Natural killer cell (primary cell): ENCODE data around the gene THEM5. TPM values are rescaled to one million over a fixed set of nuclear protein-coding genes. Genes with fewer than 3 reads are reported as not detected.
"Not testable (repeated sequence)": the region's sequence is repeated elsewhere in the genome, so short reads cannot be mapped to it uniquely, and the experiment has no call there.

Source experiments
- ATAC-seq, 3 donors: fragments of 150-1000 bp in 2 of 3; fragments of 200-7000 bp in 1 of 3; cut with Tn5 transposase; 1 replicate in 1 of 3; 2 replicates in 2 of 3; pipeline ENCODE4 v1.10.0; 2021; ENCODE audit warnings: mild to moderate bottlenecking in 2 of 3, moderate library complexity in 2 of 3
- DNase-seq, 2 donors: peaks; one replicate each; pipeline versions ENCODE4 v3.0.0 to v3.0.0-alpha.2; 2013 to 2021; ENCODE audit warnings: mixed read lengths in 1 of 2
- H3K27ac ChIP-seq: one replicate; pipeline ENCODE4 v1.5.1; 2013; ENCODE audit warnings: mild to moderate bottlenecking, low read length
- H3K27me3 ChIP-seq: one replicate; pipeline ENCODE4 v1.6.1; 2013; ENCODE audit warnings: low read length; ENCODE audit not compliant: control insufficient read depth, insufficient read depth
- H3K36me3 ChIP-seq: one replicate; pipeline ENCODE4 v1.6.1; 2013; ENCODE audit warnings: low read length; ENCODE audit not compliant: control insufficient read depth, insufficient read depth
- H3K4me1 ChIP-seq: one replicate; pipeline ENCODE4 v1.6.1; 2013; ENCODE audit warnings: low read length; ENCODE audit not compliant: control insufficient read depth, insufficient read depth
- H3K4me3 ChIP-seq: one replicate; pipeline ENCODE4 v1.5.1; 2013; ENCODE audit warnings: low read length
- H3K9me3 ChIP-seq: one replicate; pipeline ENCODE4 v1.6.1; 2013; ENCODE audit warnings: low read length; ENCODE audit not compliant: control insufficient read depth, insufficient read depth
- H3K27ac Mint-ChIP-seq, 2 donors: one replicate each; pipeline ENCODE4 v1.8.0; 2022; ENCODE audit warnings: mild to moderate bottlenecking in 2 of 2, mixed read lengths in 2 of 2, moderate library complexity in 1 of 2
- H3K27me3 Mint-ChIP-seq, 2 donors: one replicate each; pipeline ENCODE4 v1.8.0; 2022; ENCODE audit warnings: low read depth in 2 of 2, mixed read lengths in 2 of 2
- H3K36me3 Mint-ChIP-seq: one replicate; pipeline ENCODE4 v1.8.0; 2022; ENCODE audit warnings: mixed read lengths
- H3K4me1 Mint-ChIP-seq, 2 donors: one replicate each; pipeline ENCODE4 v1.8.0; 2022; ENCODE audit warnings: mixed read lengths in 2 of 2
- H3K4me3 Mint-ChIP-seq: one replicate; pipeline ENCODE4 v1.8.0; 2022; ENCODE audit warnings: mild to moderate bottlenecking, moderate library complexity, mixed read lengths
- H3K9me3 Mint-ChIP-seq, 2 donors: one replicate each; pipeline ENCODE4 v1.8.0; 2022; ENCODE audit warnings: mixed read lengths in 2 of 2
- WGBS: methylation state at CpG from one replicate; pipeline ENCODE4 v1.1.7; 2013; ENCODE audit warnings: missing lambda C conversion rate; ENCODE audit not compliant: insufficient coverage; 5-methylcytosine and 5-hydroxymethylcytosine counted together
- intact Hi-C: fragments of 100-400 bp; cut with micrococcal nuclease; formaldehyde crosslinking; loops from one replicate; pipeline ENCODE4 v1.14.2; 2022
- total RNA-seq, 4 donors: library from RNA; stranded (reverse); fragments of 120-200 nt in 1 of 4; gene quantifications; one replicate each; pipeline versions ENCODE4 v1.2.3 to v1.2.4, GENCODE V29; 2013 to 2022
- TF ChIP-seq, protein P1 (sequence below): fragments of 200-600 bp; IDR thresholded peaks from one replicate; pipeline ENCODE4 v1.8.0; 2022; ENCODE audit warnings: antibody characterized with exemption

THEM5 gene
- total RNA-seq, 3 donors from 2014 or later (not counting 1 experiment from before 2014, with no cell fraction given) = 0.52 TPM; not detected in 2

DNA sequence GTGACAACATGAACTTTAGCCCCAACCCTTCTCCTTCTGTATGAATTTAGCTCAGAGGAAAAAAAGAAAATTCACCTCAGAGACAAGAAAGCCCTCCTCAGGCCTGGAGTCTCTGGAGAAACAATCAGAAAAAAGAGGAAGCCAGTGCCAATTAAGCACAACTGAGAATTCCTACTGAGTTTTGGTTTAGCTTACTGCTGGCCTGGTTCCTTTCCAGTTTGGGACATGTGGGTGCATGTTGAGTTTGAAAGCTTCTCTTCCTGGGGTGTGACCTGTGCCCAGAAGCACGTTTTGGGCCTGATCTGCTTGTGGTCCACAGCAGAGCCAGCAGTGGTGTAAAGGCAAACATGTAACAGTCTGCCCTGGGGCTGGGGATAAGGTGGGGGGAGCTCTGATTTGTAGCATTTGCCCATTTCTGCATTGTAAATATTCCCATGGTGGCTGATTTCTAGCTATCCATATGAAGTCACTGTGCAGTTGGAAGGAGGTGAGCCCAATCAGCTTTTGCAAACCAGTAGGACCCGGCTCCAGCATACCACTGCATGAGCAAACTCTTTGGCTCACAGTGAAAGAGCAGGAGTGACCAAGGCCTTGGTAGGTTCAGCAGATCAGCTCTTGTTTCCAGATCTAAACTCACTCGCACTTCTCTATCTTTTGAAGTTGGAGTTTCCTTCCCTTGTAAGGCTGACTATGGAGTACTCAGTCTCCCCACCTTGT is 4.7 kb upstream of the THEM5 start:
- no peaks in the 10 kb centered on the region for H3K36me3 Mint-ChIP-seq
- Histone ChIP-seq H3K4me1 (no peaks in the 10 kb centered on the region), H3K4me3 (no peak overlapping the region), H3K27me3 (no peaks in the 10 kb centered on the region), H3K9me3 (no peaks in the 10 kb centered on the region), H3K27ac (no peak overlapping the region), H3K36me3 (no peaks in the 10 kb centered on the region)
- no peak overlapping the region for H3K27ac Mint-ChIP-seq
- 67% methylated on average over 3 of the region's 3 CpGs for WGBS
- H3K4me3 Mint-ChIP-seq = no peak overlapping the region
- ATAC-seq (no peak), DNase-seq (no peak)
- H3K27me3 Mint-ChIP-seq = peaks cover 0 to 6% of the 10 kb centered on the region in 2 donors
- no peaks in the 10 kb centered on the region for H3K9me3 Mint-ChIP-seq
- TF ChIP-seq, protein P1, sequence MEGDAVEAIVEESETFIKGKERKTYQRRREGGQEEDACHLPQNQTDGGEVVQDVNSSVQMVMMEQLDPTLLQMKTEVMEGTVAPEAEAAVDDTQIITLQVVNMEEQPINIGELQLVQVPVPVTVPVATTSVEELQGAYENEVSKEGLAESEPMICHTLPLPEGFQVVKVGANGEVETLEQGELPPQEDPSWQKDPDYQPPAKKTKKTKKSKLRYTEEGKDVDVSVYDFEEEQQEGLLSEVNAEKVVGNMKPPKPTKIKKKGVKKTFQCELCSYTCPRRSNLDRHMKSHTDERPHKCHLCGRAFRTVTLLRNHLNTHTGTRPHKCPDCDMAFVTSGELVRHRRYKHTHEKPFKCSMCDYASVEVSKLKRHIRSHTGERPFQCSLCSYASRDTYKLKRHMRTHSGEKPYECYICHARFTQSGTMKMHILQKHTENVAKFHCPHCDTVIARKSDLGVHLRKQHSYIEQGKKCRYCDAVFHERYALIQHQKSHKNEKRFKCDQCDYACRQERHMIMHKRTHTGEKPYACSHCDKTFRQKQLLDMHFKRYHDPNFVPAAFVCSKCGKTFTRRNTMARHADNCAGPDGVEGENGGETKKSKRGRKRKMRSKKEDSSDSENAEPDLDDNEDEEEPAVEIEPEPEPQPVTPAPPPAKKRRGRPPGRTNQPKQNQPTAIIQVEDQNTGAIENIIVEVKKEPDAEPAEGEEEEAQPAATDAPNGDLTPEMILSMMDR = no peak
- intact Hi-C loops = no loop called here
- no peaks in the 10 kb centered on the region for H3K4me1 Mint-ChIP-seq

DNA sequence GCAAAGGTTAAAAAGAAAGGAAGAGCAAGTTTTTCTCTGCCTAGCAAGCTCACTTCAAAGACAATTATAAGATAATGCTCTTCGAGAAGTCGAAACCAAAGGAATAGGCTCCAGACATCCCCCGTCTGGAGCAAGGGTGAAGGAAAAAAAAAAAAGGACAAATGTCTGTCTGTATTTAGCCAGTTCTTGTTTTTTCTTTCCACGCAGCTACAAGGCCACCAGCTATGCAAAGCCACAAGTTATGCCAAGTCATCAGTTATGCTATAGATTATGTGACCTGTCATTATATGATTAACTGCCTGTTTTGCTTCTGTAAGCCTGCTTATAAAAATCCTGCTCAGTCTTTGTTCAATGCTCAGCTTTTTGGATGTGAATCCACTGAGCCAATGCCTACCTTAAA is 2.4 kb upstream of the THEM5 start:
- H3K27me3 ChIP-seq = no peaks in the 10 kb centered on the region
- no peak overlapping the region for H3K27ac ChIP-seq
- Mint-ChIP-seq H3K4me3 (no peak overlapping the region), H3K36me3 (no peaks in the 10 kb centered on the region), H3K27ac (no peak overlapping the region), H3K9me3 (no peaks in the 10 kb centered on the region), H3K4me1 (no peaks in the 10 kb centered on the region), H3K27me3 (peaks cover 0 to 5% of the 10 kb centered on the region in 2 donors)
- no peaks in the 10 kb centered on the region for H3K9me3 ChIP-seq
- no peaks in the 10 kb centered on the region for H3K36me3 ChIP-seq
- ATAC-seq = no peak
- H3K4me1 ChIP-seq = no peaks in the 10 kb centered on the region
- TF ChIP-seq, protein P1 = no peak
- no peak for DNase-seq
- intact Hi-C loops = no loop called here
- 64% methylated on average over 4 of the region's 4 CpGs for WGBS
- H3K4me3 ChIP-seq = no peak overlapping the region

DNA sequence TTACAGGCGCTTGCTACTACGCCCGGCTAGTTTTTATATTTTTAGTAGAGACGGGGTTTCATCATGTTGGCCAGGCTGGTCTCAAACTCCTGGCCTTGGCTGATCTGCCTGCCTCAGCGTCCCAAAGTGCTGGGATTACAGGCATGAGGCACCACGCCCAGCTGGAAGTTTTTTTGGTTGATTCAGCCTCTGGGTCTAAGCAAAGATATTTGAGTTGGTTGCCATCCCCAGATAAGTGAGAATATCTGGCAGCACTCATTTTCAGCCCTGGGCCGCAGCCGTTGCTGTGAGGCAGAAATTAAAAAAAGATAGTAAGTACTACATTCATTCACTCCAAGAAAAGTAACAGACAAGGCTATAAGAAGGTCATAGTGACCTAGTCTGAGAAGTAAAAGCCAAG is 2.0 kb upstream of the THEM5 start:
- DNase-seq, H3K9me3 ChIP-seq, H3K4me3 Mint-ChIP-seq, H3K27me3 ChIP-seq, H3K27me3 Mint-ChIP-seq, H3K4me1 Mint-ChIP-seq, H3K9me3 Mint-ChIP-seq, H3K4me1 ChIP-seq, H3K36me3 Mint-ChIP-seq, H3K27ac Mint-ChIP-seq, H3K4me3 ChIP-seq, H3K36me3 ChIP-seq, intact Hi-C loops, H3K27ac ChIP-seq, ATAC-seq: not testable (repeated sequence)
- WGBS = 96% methylated on average over 6 of the region's 8 CpGs

DNA sequence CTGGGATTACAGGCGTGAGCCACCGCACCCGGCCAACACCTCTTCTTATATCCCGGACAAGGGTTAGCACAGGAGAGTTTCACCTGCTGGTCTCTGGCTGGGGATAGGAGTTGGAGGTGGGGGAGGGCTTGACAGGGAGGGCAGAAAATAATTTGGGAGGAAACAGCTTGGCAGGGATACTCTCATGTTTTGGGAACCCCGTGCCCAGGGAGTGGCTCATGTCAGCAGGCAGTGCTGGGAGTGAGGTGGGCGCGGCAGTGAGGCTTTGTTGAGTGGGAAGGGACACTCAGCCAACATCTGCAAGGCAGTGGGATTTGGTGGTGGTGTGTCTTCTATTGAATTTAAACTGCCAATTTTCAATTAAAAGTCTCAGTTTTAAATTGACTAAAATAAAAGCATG is 1.1 kb upstream of the THEM5 start:
- H3K27ac Mint-ChIP-seq = no peak overlapping the region
- H3K36me3 ChIP-seq = no peaks in the 10 kb centered on the region

More for the DNA sequence above, 1.1 kb upstream of the THEM5 start:
- 92% methylated on average over 7 of the region's 7 CpGs for WGBS
- Mint-ChIP-seq H3K4me1 (no peaks in the 10 kb centered on the region), H3K36me3 (no peaks in the 10 kb centered on the region), H3K9me3 (no peaks in the 10 kb centered on the region), H3K4me3 (no peak overlapping the region), H3K27me3 (peaks cover 6 to 8% of the 10 kb centered on the region in 2 donors)
- TF ChIP-seq, protein P1 = no peak
- no peak for DNase-seq
- Histone ChIP-seq H3K4me3 (no peak overlapping the region), H3K9me3 (no peaks in the 10 kb centered on the region), H3K27me3 (no peaks in the 10 kb centered on the region), H3K4me1 (no peaks in the 10 kb centered on the region), H3K27ac (no peak overlapping the region)
- intact Hi-C loops = no loop called here
- no peak for ATAC-seq
